HG03575 (cell line): ENCODE results near the gene IRF2BP2.

Experiments
- ATAC-seq: cut with Tn5 transposase; IDR thresholded peaks from one replicate; pipeline ENCODE4 v1.9.1; 2021; ENCODE audit not compliant: unreplicated experiment, insufficient number of reproducible peaks, low FRiP score; ENCODE audit errors: extremely low read depth

IRF2BP2 gene

DNA sequence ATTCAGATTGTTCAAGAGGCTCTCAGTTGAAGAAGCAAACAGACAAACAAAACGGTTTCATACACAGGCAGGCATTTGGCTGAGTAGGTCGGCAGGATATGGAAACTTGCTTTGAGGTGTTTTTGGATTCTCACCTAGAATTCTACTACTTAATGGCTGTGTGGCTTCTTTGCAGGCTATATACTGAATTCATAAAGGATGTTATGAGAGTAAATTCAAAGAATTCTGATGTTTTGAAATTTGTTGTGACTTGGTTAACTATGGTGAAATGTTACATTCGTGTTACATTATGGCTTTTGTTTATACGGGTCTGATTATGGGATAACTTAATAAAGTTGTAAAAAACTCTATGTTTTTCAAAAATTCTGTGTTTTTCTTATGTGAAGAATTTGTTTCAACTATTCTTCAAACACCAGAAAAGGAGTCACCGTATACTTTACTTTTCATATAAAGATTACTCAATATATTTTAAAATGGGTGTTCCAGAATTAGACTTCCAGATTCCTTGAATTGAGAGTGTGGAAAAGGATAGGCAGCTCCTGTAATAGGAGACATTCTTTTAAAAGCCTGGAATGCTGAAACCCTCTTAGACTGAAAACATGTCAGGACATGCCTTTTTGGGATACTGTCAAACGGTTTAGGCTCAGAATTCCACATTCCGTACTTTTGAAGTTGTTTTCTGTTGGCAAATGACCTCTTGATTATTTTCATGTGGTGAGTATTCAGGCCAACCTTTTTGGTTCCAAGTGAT, 8.2 kb upstream of the IRF2BP2 start:
- ATAC-seq = no peak

DNA sequence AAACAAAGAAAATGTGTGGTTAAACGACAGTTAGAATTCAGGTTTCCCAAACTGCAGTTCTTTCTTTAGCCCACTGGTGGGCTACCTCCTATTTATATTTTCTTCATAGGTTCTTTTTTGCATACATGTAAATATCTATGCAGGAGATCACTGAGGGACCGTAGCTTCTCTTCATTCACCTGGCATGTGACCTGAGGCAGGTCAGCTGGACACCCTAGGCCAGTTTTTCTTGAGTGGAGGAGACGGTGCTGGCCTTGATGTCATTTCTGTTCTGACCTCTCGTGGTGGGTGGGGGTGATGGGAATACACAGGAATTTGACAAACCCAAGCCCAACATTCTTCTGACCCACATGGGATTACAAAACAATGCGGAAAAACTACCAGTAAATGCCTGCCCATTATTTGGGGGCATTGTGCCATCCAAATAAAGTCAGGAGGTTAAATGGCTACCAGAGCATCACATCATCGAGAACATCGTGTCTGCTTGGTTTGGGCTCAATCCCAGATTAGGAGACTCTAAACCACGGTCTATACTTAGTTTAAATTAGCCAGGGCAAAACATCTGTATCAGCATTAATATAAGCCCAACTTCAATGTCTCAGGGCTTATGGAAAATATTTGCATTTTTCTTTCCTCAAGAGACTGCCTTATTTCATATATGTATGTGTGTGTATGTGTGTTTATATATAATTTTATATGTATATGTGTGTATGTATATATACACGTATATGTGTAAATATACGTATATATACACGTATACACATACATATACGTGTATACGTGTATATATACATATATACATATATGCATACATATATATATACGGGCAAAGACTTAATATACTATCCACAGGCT, 7.4 kb upstream of the IRF2BP2 start:
- no peak for ATAC-seq

GRCh38 chr1:234616644-234617043, 6.7 kb upstream of the IRF2BP2 start:
- no peak for ATAC-seq

DNA sequence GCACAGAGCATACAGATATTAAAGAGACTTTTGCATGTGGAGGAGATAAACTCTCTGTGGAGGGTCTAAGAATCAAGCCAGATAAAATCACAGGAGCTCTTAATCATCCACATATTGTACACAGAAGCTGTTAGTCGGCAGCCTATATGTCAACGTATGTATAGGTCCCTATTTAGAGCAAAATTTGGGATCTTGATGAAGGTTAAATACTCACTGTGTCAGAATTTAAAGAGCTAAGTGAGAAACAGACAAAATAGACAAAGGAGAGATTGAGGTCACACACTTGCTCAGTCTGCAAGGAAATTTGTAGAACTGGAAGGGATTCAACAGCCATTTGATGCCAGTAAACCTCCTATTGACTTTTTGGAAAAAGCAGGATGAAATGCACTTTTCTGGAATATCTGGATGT, 4.1 kb upstream of the IRF2BP2 start:
- no peak for ATAC-seq

DNA sequence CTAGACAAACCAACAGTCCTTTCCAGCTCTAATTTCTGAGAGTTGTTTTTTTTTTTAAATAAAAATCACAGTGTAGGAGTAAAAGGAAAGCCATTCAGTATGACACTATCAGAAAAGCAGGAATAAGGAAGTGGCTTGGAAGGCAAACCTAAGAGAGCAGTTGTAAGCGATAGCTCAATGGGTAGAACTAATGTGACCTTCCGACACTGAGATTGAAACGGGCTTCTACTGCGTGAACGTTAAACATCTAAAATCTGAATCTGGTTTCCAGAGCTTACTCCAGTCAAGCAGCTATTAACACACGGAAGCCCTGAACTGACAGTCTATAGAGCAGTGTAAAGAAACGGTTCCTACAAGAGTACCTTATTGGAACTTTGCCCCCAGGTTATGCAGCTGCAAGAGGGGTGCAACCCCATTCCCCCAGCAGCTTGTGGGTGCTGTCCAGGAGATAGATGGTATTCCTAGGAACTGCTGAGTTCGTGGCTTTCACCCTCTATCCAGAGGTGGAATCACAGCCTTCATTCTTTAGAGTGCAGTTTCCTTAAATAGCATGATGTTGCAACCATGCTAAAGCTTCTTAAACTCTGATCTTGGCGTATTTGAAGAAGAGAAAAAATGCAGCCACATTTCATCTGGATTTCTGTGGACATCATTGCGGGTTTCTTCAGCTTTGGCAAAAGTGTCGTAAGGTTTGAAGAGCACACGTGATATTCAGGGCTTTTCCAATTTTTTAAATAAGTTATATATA, 3.3 kb upstream of the IRF2BP2 start:
- ATAC-seq = no peak

GRCh38 chr1:234612352-234613127, 2.6 kb upstream of the IRF2BP2 start:
- ATAC-seq = no peak

DNA sequence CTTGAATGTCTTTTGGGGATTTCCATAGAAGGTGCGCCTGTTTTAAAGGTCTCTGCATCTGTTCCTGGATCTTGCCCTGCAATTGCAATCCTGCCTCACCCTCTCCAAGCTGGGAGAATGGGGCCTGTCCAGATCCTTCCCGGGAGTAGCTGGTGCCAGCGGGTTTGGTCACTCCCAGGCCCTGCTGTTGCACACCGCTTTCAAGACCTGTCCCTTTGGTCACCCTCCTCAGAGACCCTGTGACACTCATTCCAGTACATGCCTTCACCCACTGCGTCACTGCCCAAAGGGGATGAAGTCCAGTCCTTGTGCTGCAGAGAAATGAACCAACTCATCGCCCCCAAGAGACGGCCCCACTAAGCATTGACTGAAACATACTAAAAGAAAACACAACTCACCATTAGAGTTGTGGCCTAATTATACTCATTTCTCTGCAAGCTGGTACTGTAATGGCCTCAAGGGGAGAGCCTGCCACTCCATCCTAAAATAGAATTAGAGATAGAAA, 1.9 kb upstream of the IRF2BP2 start:
- no peak for ATAC-seq

GRCh38 chr1:234611225-234611846, 1.4 kb upstream of the IRF2BP2 start:
- ATAC-seq = no peak

- ATAC-seq = no peak
These were observed 767 bp upstream of the IRF2BP2 start for GRCh38 chr1:234610666-234611224.

DNA sequence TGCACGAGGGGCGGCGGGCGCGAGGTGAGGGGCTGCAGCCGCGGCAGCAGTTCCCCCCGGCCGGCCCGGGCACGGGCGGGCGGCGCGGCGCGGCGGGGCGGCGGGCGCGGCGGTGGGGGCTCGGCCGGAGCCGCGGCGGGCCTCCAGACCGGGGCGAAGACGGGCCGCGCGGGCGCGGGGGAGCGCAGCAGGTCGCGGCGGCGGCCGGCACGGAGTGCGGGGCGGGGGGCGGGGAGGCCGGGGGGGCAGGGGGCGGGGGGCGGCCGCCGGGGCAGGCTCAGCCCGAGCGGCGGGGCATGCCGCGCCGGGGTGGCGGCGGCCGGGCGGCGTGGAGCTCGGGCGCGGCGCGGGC, 311 bp downstream of the IRF2BP2 start:
- ATAC-seq = no peak

GRCh38 chr1:234608911-234609690, 877 bp downstream of the IRF2BP2 start:
- ATAC-seq = no peak

DNA sequence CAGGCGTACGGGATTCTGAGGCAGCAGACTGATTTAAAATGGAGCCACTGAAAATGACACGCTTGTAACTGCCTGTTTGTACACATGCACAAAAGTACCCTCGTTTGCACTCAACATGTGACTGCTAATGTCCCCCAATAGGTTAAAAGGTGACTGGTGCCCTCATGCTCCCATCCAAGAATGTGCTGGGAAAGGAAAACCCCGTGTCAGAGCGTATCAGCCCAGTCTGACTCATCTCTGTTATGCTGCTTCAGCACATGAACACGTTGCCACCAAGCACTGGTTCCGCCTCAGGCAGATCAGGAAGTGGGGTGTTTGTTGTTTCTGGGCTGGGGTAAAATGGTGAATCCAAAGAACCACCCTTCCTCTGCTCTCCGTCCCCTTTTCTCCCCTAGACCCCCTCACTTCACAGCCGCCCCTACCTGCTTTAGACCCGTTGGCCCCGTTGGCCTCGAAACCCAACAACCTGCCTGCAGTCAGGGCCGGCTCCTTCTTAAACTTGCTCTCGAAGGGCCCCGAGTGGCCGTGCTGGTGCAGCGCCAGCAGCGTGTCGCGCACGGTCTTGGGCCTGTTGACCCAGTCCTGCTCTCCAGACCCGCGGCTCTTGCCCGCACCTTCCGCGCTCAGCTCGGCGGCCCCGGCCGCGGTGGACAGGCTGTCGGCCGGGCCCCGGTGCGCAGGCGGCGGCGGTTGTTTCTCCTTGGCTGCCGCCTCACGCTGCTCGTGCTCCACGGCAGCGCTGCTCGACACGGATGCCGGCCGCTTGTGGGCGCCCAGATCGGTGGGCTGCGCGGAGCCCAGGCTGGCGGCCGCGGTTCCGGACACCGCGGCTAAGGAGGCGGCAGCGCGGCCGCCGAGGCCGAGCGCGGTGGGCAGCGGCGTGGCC, 1.7 kb downstream of the IRF2BP2 start:
- ATAC-seq = no peak

GRCh38 chr1:234607109-234608024, 2.6 kb downstream of the IRF2BP2 start:
- no peak for ATAC-seq

DNA sequence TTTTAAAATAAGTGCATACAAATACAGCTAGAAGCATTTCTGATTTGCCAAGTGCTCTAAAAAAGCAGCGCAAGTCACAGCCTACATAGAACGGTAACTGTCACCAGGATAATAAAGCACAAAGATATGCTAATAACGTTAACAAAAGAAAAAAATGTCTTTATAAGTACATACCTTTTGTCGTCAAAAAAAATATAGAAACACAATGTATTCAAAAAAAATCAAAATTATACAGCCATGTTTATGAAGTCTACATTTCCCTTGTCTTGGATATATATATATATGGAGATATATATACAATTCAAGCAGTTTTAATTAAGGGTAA, 3.2 kb downstream of the IRF2BP2 start:
- ATAC-seq = no peak

- ATAC-seq = no peak
These were observed 3.8 kb downstream of the IRF2BP2 start for GRCh38 chr1:234605983-234606783.
